IMR-90 (cell line): ENCODE results near the gene TCF12. TPM values are rescaled to one million over a fixed set of nuclear protein-coding genes. Genes with fewer than 3 reads are reported as not detected.

ENCODE experiments used
- ATAC-seq: fragments of 200-7000 bp; cut with Tn5 transposase; 2 replicates; pipeline ENCODE4 v1.9.1; 2020; ENCODE audit warnings: low read depth, mild to moderate bottlenecking, moderate library complexity
- BruUV-seq: library from RNA; stranded (reverse); fragments of 400-500 nt; replicated peaks from 2 replicates; lab custom pipeline; 2021; lab: Mats Ljungman, UMichigan
- CTCF ChIA-PET: fragments of 300-600 bp; formaldehyde crosslinking; extraction: SDS; loops from one replicate; lab custom pipeline; 2021; ENCODE audit warnings: antibody characterized with exemption; lab: Yijun Ruan, JAX
- POLR2A ChIA-PET: fragments of 300-600 bp; sonication (Branson Sonifier 250); formaldehyde crosslinking; loops from one replicate; lab custom pipeline; 2022; ENCODE audit warnings: antibody characterized with exemption; ENCODE audit not compliant: unreplicated experiment; lab: Charles Lee
- DNase-seq: peaks from one replicate; pipeline ENCODE4 v3.0.0; 2013
- H2AFZ ChIP-seq: replicated peaks from 2 replicates; pipeline ENCODE3; 2013; ENCODE audit warnings: low read length, mild to moderate bottlenecking; ENCODE audit not compliant: poor library complexity
- H2AK5ac ChIP-seq: 2 replicates; pipeline ENCODE4 v1.6.1; 2013; ENCODE audit warnings: low read depth, low read length, inconsistent platforms
- H2AK9ac ChIP-seq: replicated peaks from 2 replicates; pipeline ENCODE3; 2013; ENCODE audit warnings: mild to moderate bottlenecking, low read depth, low read length, moderate library complexity; ENCODE audit not compliant: poor library complexity
- H2BK120ac ChIP-seq: 2 replicates; pipeline ENCODE4 v1.6.1; 2013; ENCODE audit warnings: low read depth, low read length, inconsistent platforms
- H2BK15ac ChIP-seq: 3 replicates; pipeline ENCODE4 v1.6.1; 2013; ENCODE audit warnings: low read depth, low read length, inconsistent platforms
- H2BK20ac ChIP-seq: 2 replicates; pipeline ENCODE4 v1.6.1; 2013; ENCODE audit warnings: low read depth, mild to moderate bottlenecking, inconsistent platforms, low read length, moderate library complexity
- H2BK5ac ChIP-seq: 2 replicates; pipeline ENCODE4 v1.6.1; 2013; ENCODE audit warnings: mild to moderate bottlenecking, low read depth, low read length, inconsistent platforms; ENCODE audit not compliant: poor library complexity, severe bottlenecking
- H3K14ac ChIP-seq: replicated peaks from 2 replicates; pipeline ENCODE4 v1.6.1; 2013; ENCODE audit warnings: low read depth, low read length, inconsistent platforms
- H3K18ac ChIP-seq: 2 replicates; pipeline ENCODE4 v1.6.1; 2013; ENCODE audit warnings: low read depth, low read length, control low read depth
- H3K23ac ChIP-seq: 2 replicates; pipeline ENCODE4 v1.6.1; 2013; ENCODE audit warnings: low read depth, low read length, inconsistent platforms
- H3K27ac ChIP-seq: 2 replicates; pipeline ENCODE4 v1.5.1; 2013; ENCODE audit warnings: mild to moderate bottlenecking, control low read depth, low read length; ENCODE audit not compliant: insufficient read depth
- H3K27me3 ChIP-seq: 2 replicates; pipeline ENCODE4 v1.6.1; 2013; ENCODE audit warnings: low read length; ENCODE audit not compliant: control insufficient read depth, insufficient read depth
- H3K36me3 ChIP-seq: 2 replicates; pipeline ENCODE4 v1.6.1; 2013; ENCODE audit warnings: low read length, mixed read lengths; ENCODE audit not compliant: control insufficient read depth, insufficient read depth
- H3K4ac ChIP-seq: 2 replicates; pipeline ENCODE4 v1.6.1; 2013; ENCODE audit warnings: low read depth, low read length, inconsistent platforms
- H3K4me1 ChIP-seq: 2 replicates; pipeline ENCODE4 v1.6.1; 2013; ENCODE audit warnings: low read length, mixed read lengths; ENCODE audit not compliant: control insufficient read depth, insufficient read depth
- H3K4me2 ChIP-seq: 2 replicates; pipeline ENCODE4 v1.6.1; 2013; ENCODE audit warnings: low read depth, mild to moderate bottlenecking, control low read depth, low read length, moderate library complexity
- H3K4me3 ChIP-seq: 2 replicates; pipeline ENCODE4 v1.5.1; 2013; ENCODE audit warnings: low read depth, mild to moderate bottlenecking, control low read depth, low read length, moderate library complexity; ENCODE audit not compliant: insufficient read depth
- H3K56ac ChIP-seq: 2 replicates; pipeline ENCODE4 v1.6.1; 2013; ENCODE audit warnings: low read length, inconsistent platforms; ENCODE audit not compliant: insufficient read depth; ENCODE audit errors: extremely low read depth
- H3K79me1 ChIP-seq, 2 experiments: 2 replicates each; pipeline ENCODE4 v1.6.1; 2013; ENCODE audit warnings: low read length in 2 of 2, inconsistent platforms in 1 of 2, low read depth in 1 of 2
- H3K9ac ChIP-seq: 2 replicates; pipeline ENCODE4 v1.6.1; 2013; ENCODE audit warnings: low read depth, low read length, control low read depth
- H3K9me1 ChIP-seq: 2 replicates; pipeline ENCODE4 v1.6.1; 2013; ENCODE audit warnings: low read length, inconsistent platforms; ENCODE audit not compliant: insufficient read depth
- H3K9me3 ChIP-seq: 2 replicates; pipeline ENCODE4 v1.6.1; 2013; ENCODE audit warnings: low read length; ENCODE audit not compliant: control insufficient read depth, insufficient read depth
- H4K20me1 ChIP-seq: 2 replicates; pipeline ENCODE4 v1.6.1; 2013; ENCODE audit warnings: low read length, inconsistent platforms; ENCODE audit not compliant: insufficient read depth
- H4K5ac ChIP-seq: 2 replicates; pipeline ENCODE4 v1.6.1; 2013; ENCODE audit warnings: mild to moderate bottlenecking, low read depth, low read length, control low read depth
- H4K8ac ChIP-seq, 2 experiments: 2 replicates each; pipeline ENCODE4 v1.6.1; 2013; ENCODE audit warnings: low read depth in 2 of 2, low read length in 2 of 2, control low read depth in 1 of 2, inconsistent platforms in 1 of 2
- H4K91ac ChIP-seq: 2 replicates; pipeline ENCODE4 v1.6.1; 2013; ENCODE audit warnings: low read depth, low read length, inconsistent platforms; ENCODE audit not compliant: insufficient read depth
- BHLHE40 ChIP-seq: fragments of 150-350 bp; IDR thresholded peaks from 2 replicates; pipeline ENCODE4 v1.6.1; 2016; ENCODE audit warnings: mild to moderate bottlenecking, low read depth, low read length
- CHD1 ChIP-seq: IDR thresholded peaks from 2 replicates; pipeline ENCODE4 v1.6.1; 2012; ENCODE audit warnings: low read depth, low read length, improper control_type of control experiment
- MAFK ChIP-seq: IDR thresholded peaks from 2 replicates; pipeline ENCODE4 v1.6.1; 2012; ENCODE audit warnings: low read depth, low read length, improper control_type of control experiment
- POLR2A ChIP-seq: IDR thresholded peaks from 2 replicates; pipeline ENCODE4 v1.6.1; 2012; ENCODE audit warnings: mild to moderate bottlenecking, low read depth, low read length
- RAD21 ChIP-seq: IDR thresholded peaks from 2 replicates; pipeline ENCODE4 v1.6.1; 2012; ENCODE audit warnings: low read length, improper control_type of control experiment
- RCOR1 ChIP-seq: IDR thresholded peaks from 2 replicates; pipeline ENCODE4 v1.6.1; 2012; ENCODE audit warnings: mild to moderate bottlenecking, low read length, improper control_type of control experiment; ENCODE audit not compliant: insufficient replicate concordance
- RFX5 ChIP-seq: IDR thresholded peaks from 2 replicates; pipeline ENCODE4 v1.8.0; 2012; ENCODE audit warnings: low read depth, mild to moderate bottlenecking, low read length, moderate library complexity
- WGBS, 2 experiments: methylation state at CpG; one replicate each; pipeline versions ENCODE4 v1.1.5 to v1.1.7; 2013; ENCODE audit warnings: missing lambda C conversion rate in 2 of 2; ENCODE audit not compliant: insufficient read length in 1 of 2; ENCODE audit errors: extremely low coverage in 2 of 2; 5-methylcytosine and 5-hydroxymethylcytosine counted together
- dilution Hi-C: fragments of 300-500 bp; cut with HindIII; formaldehyde crosslinking; loops from one replicate; pipeline ENCODE4 v1.14.3; 2018; ENCODE audit warnings: low sequenced_read_pairs; ENCODE audit not compliant: unreplicated experiment
- in situ Hi-C: fragments of 300-500 bp; cut with MboI; formaldehyde crosslinking; loops from 3 replicates; pipeline ENCODE4 v1.14.3; 2019; ENCODE audit warnings: low sequenced_read_pairs, inconsistent platforms, mixed read lengths
- intact Hi-C: fragments of 100-400 bp; cut with micrococcal nuclease; formaldehyde crosslinking; loops from 2 replicates; pipeline ENCODE4 v1.10.0; 2022
- polyA plus RNA-seq, 3 experiments: library from polyadenylated mRNA; depleted of rRNA; stranded (reverse); fragments of >200 nt; gene quantifications; 2 replicates each; pipeline ENCODE4 v1.2.3, GENCODE V29; 2012; ENCODE audit warnings: low replicate concordance in 1 of 3
- total RNA-seq: library from RNA; depleted of rRNA; stranded (reverse); fragments of >200 nt; gene quantifications from 2 replicates; pipeline ENCODE4 v1.2.3, GENCODE V29; 2012
- TF ChIP-seq, protein P1 (sequence below): fragments of 150-350 bp; IDR thresholded peaks from 2 replicates; pipeline ENCODE4 v1.6.1; 2016; ENCODE audit warnings: low read depth, mild to moderate bottlenecking, low read length, moderate library complexity, borderline replicate concordance
- TF ChIP-seq, protein P2 (sequence below): fragments of 150-350 bp; IDR thresholded peaks from 2 replicates; pipeline ENCODE4 v1.6.1; 2017; ENCODE audit warnings: mild to moderate bottlenecking, antibody characterized with exemption, low read length, low read depth

Gene TCF12
- total and polyA plus RNA-seq, 2 of the 4 experiments (the other 2 are of a cell fraction), result 79.4 to 160 TPM

DNA sequence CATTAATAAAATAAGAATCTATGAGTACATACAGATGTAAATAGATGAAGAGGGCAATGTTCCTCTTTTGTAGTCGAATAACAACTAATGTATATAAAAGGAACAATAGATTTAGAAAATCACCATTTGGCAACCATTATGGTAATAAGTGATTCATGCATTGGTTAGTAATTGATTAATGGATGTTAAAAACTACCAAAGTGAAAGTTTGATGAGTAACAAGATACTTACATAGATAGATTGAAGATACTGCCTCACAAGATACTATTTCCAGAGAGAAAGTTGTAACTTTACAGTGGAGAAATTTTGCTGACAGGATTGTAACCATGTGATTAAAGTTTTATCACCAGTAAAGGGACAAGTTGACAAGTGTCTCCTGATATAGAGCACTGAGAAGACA lies 55.0 kb downstream of the TCF12 start:
- CTCF ChIA-PET, result no interaction called here
- DNase-seq, result no peak

More for the DNA sequence above, 55.0 kb downstream of the TCF12 start:
- Histone ChIP-seq H3K4ac (no peak overlapping the region), H3K18ac (no peak overlapping the region), H3K4me3 (no peak overlapping the region), H3K27ac (no peak overlapping the region), H3K9me1 (peaks cover 5% of the 10 kb centered on the region), H4K8ac (no peak overlapping the region), H3K23ac (no peak overlapping the region), H3K4me2 (no peak overlapping the region), H3K14ac (no peak overlapping the region), H4K5ac (no peak overlapping the region), H3K27me3 (no peaks in the 10 kb centered on the region), H3K56ac (no peak overlapping the region), H3K9ac (no peak overlapping the region), H3K9me3 (no peaks in the 10 kb centered on the region), H4K20me1 (peaks cover 53% of the 10 kb centered on the region), H3K36me3 (no peaks in the 10 kb centered on the region), H2BK5ac (no peak overlapping the region), H2BK15ac (no peak overlapping the region), H2AK9ac (no peak overlapping the region), H4K91ac (no peak overlapping the region), H2BK20ac (no peak overlapping the region), H2BK120ac (no peak overlapping the region), H3K79me1 (peaks cover 42 to 63% of the 10 kb centered on the region in 2 experiments), H2AFZ (no peak overlapping the region), H2AK5ac (no peak overlapping the region), H3K4me1 (peaks cover 2% of the 10 kb centered on the region)
- dilution Hi-C loops (no loop called here), in situ Hi-C loops (no loop called here), intact Hi-C loops (no loop called here)
- TF ChIP-seq, protein P1, sequence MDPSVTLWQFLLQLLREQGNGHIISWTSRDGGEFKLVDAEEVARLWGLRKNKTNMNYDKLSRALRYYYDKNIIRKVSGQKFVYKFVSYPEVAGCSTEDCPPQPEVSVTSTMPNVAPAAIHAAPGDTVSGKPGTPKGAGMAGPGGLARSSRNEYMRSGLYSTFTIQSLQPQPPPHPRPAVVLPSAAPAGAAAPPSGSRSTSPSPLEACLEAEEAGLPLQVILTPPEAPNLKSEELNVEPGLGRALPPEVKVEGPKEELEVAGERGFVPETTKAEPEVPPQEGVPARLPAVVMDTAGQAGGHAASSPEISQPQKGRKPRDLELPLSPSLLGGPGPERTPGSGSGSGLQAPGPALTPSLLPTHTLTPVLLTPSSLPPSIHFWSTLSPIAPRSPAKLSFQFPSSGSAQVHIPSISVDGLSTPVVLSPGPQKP, result no peak
- TF ChIP-seq POLR2A, result no peak
- no peak for TF ChIP-seq RCOR1
- no peak for TF ChIP-seq MAFK
- TF ChIP-seq RAD21, result no peak
- no peak for TF ChIP-seq RFX5
- no peak for TF ChIP-seq CHD1
- TF ChIP-seq BHLHE40, result no peak
- TF ChIP-seq, protein P2, sequence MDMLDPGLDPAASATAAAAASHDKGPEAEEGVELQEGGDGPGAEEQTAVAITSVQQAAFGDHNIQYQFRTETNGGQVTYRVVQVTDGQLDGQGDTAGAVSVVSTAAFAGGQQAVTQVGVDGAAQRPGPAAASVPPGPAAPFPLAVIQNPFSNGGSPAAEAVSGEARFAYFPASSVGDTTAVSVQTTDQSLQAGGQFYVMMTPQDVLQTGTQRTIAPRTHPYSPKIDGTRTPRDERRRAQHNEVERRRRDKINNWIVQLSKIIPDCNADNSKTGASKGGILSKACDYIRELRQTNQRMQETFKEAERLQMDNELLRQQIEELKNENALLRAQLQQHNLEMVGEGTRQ, result no peak
- ATAC-seq, result no peak
- POLR2A ChIA-PET, result no interaction called here
- no TSS peak for BruUV-seq
- no CpG with 5 or more reads among the region's 1 CpG for WGBS, 2 experiments
